Hair follicular keratinocyte (primary cell): ENCODE data around the gene TF. TPM values are rescaled to one million over a fixed set of nuclear protein-coding genes. Genes with fewer than 3 reads are reported as not detected.

ENCODE experiments used
- total RNA-seq: library from RNA; depleted of rRNA; stranded (reverse); fragments of >200 nt; gene quantifications from 2 replicates; pipeline ENCODE4 v1.2.3, GENCODE V29; 2015

Gene TF
- 0.27 TPM in 1 of 2 replicates, not detected in the other for total RNA-seq

GRCh38 chr3:133745981-133746711 lies at the start of gene TF:
Gene TF (plus strand): TSS chr3:133746393. CDS start chr3:133746441, 48 bp downstream.

GRCh38 chr3:133805702-133806475 lies 59.7 kb downstream of the TF start, which contains the start of gene SRPRB:
Gene SRPRB (plus strand): TSS chr3:133805815. CDS start chr3:133805849, 34 bp downstream.

Other genes with a start within 250 kb of the TF start
- gene CDV3, start 172.7 kb upstream of the TF start, total RNA-seq = 137 and 143 TPM in 2 replicates
- gene TOPBP1, start 84.5 kb upstream of the TF start, total RNA-seq = 25.1 and 30.2 TPM in 2 replicates
- gene SRPRB, start 59.4 kb downstream of the TF start, total RNA-seq = 46.4 and 64.9 TPM in 2 replicates
- 0.15 and 0.23 TPM in 2 replicates for gene RAB6B, start 149.5 kb downstream of the TF start, total RNA-seq